ENCODE measurements around the gene COL18A1.

The COL18A1 gene

DNA sequence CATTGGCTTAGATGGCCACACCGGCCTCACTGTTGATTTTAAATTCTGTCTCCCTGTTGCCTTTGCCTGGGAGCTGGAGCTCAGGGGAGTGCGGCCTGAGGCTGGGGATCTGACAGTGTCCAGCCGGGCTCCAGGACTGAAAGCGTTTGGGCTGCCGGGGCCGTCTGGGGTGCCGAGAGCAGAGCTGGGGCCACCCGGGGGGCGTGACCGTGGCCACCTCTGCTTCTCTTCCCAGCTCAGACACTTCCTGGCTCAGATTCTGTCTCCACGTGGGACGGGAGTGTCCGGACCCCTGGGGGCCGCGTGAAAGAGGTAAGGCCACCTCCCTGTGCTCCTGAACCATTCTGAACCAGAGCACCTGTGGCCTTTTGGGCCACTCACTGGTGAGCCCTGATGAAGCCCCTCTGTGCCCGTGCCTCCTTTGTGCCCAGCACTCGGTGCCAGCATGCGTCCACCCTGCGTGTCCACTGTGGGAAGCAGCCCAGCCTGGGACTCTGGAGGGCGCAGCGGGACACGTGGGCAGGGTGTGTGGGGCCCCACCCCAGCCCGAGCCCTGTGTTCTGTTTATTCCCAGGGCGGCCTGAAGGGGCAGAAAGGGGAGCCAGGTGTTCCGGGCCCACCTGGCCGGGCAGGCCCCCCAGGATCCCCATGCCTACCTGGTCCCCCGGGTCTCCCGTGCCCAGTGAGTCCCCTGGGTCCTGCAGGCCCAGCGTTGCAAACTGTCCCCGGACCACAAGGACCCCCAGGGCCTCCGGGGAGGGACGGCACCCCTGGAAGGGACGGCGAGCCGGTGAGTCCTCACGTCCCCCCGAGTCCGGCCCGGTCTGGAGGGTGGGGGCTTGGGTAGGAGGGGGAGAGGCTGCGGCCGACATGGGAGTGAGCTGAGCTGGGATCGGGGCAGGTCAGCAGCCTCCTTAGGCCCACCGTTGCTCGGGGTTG is 72.5 kb downstream of the COL18A1 start:
- Histone ChIP-seq H3K4me3 (ENCODE audit: low read depth, low read length) (no peak overlapping the region), H3K27ac (ENCODE audit: low read depth, low read length) (no peak overlapping the region), H3K27me3 (ENCODE audit: control insufficient read depth, insufficient read depth, low read length) (no peaks in the 10 kb centered on the region), H3K9ac (ENCODE audit: low read depth, low read length) (no peak overlapping the region), H3K4me1 (ENCODE audit: control insufficient read depth, insufficient read depth, low read length) (no peaks in the 10 kb centered on the region), H3K36me3 (ENCODE audit: control insufficient read depth, insufficient read depth, low read length) (peaks cover 87% of the 10 kb centered on the region), H3K9me3 (ENCODE audit: control insufficient read depth, insufficient read depth, low read length) (no peaks in the 10 kb centered on the region)

DNA sequence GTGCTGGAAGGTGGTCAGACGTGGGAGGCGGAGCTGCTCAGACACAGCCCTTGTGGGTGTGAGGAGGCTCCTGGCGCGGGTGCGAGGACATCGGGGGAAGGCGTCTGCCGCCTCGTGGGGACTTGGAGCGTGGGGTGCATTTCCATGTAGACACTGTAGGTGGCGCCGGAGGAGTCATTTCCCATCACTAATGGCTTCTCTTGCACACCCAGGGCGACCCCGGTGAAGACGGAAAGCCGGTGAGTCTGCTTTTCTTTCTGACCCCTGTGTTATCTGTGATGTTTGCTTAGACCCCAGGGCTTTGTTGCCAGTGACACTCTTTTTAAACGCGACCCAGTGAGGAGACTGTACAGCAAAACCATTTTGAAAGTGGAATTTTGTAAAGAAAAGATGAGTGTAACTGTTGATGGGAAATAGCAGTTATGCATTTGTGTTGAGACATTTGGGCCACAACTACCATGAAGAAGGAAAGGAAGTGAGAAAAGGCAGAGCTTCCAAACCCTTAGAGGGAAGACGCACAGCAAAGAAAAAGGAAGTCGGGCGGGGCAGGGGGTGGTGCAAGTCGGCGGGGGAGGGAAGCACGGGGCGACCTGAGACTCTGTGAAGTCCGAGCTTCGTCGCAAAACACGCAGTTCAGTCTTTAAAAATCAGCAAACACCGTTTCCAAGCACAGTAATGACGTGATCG is 73.3 kb downstream of the COL18A1 start:
- Histone ChIP-seq H3K4me3 (ENCODE audit: low read depth, low read length) (no peak overlapping the region), H3K27me3 (ENCODE audit: control insufficient read depth, insufficient read depth, low read length) (no peaks in the 10 kb centered on the region), H3K27ac (ENCODE audit: low read depth, low read length) (no peak overlapping the region), H3K9me3 (ENCODE audit: control insufficient read depth, insufficient read depth, low read length) (no peaks in the 10 kb centered on the region), H3K36me3 (ENCODE audit: control insufficient read depth, insufficient read depth, low read length) (peaks cover 91% of the 10 kb centered on the region), H3K9ac (ENCODE audit: low read depth, low read length) (no peak overlapping the region), H3K4me1 (ENCODE audit: control insufficient read depth, insufficient read depth, low read length) (no peaks in the 10 kb centered on the region)

DNA sequence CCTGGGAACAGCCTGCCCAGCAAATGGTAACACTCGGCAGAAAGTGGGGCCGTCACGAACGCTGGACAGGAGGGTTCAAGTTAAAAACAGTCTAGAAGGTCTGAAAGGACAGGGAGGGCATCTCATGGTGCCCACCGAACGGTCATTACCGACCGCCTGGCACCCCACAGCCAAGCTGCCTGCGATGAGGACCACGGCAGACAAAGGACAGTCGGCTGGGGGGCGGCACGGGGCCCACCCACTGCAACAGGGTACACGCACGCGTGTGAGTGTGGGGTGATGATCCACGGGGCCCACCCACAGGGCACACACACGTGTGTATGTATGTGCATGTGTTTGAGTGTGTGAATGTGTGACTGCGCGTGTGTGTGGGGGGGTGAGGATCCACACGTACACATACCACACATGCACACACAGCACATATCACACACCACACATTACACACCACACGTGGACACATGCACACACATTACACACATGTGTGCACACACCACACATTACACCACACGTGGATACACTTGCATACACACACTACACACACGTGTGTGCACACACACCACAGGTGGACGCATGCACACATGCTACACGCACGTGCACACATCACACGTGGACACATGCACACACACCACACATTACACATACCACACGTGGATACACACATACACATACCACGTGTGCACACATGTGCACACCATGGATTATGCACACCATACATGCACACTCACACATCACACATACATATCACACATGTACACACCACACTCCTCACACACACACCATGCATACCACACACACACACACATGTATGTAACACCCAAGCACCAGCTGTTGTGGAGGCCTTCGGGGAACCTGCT is 74.1 kb downstream of the COL18A1 start:
- H3K4me3 ChIP-seq (ENCODE audit: low read depth, low read length): no peak overlapping the region
- H3K9me3 ChIP-seq (ENCODE audit: control insufficient read depth, insufficient read depth, low read length): no peaks in the 10 kb centered on the region
- peaks cover 95% of the 10 kb centered on the region for H3K36me3 ChIP-seq (ENCODE audit: control insufficient read depth, insufficient read depth, low read length)
- no peaks in the 10 kb centered on the region for H3K4me1 ChIP-seq (ENCODE audit: control insufficient read depth, insufficient read depth, low read length)
- H3K27me3 ChIP-seq (ENCODE audit: control insufficient read depth, insufficient read depth, low read length): no peaks in the 10 kb centered on the region
- no peak overlapping the region for H3K27ac ChIP-seq (ENCODE audit: low read depth, low read length)
- H3K9ac ChIP-seq (ENCODE audit: low read depth, low read length): no peak overlapping the region

DNA sequence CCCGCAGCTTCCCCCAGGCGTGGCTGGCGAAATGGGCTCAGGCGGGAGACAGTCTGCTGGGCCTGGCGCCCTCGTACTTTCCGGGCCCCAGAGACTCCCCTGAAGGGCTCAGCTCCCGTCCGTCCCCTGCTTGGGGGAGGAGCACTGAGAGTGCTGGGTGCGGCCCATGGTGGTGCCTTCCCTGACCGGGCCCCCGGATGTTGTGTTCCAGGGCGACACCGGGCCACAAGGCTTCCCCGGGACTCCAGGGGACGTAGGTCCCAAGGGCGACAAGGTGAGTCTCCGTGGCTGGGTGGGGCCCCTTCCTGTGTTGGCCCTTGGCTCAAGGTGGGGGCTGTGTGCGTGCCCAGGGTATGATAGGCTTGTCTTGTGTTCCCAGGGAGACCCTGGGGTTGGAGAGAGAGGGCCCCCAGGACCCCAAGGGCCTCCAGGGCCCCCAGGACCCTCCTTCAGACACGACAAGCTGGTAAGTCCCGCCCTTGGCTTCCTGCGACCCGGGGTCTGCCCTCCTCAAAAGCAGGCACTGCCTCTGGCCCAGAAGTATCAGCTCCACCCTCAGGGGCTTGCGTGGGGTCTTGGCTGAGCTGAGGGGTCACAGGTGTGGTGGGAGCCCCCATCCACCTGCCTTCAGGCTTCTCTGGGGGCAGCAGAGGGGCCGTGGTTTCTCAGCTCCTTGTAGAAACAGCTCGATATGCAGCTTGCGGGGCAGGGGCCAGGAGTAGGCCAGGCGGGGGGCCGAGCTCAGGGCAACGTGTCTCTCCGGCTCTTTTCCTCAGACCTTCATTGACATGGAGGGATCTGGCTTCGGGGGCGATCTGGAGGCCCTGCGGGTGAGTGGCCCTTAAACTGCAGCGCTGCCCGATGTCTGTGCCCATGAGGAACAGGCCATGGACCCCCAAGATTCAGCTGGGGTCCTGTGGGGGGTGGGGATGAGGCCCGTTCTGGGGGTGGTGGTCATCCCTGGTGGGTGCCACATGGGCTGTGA is 75.0 kb downstream of the COL18A1 start:
- H3K36me3 ChIP-seq (ENCODE audit: control insufficient read depth, insufficient read depth, low read length): peaks cover 94% of the 10 kb centered on the region

DNA sequence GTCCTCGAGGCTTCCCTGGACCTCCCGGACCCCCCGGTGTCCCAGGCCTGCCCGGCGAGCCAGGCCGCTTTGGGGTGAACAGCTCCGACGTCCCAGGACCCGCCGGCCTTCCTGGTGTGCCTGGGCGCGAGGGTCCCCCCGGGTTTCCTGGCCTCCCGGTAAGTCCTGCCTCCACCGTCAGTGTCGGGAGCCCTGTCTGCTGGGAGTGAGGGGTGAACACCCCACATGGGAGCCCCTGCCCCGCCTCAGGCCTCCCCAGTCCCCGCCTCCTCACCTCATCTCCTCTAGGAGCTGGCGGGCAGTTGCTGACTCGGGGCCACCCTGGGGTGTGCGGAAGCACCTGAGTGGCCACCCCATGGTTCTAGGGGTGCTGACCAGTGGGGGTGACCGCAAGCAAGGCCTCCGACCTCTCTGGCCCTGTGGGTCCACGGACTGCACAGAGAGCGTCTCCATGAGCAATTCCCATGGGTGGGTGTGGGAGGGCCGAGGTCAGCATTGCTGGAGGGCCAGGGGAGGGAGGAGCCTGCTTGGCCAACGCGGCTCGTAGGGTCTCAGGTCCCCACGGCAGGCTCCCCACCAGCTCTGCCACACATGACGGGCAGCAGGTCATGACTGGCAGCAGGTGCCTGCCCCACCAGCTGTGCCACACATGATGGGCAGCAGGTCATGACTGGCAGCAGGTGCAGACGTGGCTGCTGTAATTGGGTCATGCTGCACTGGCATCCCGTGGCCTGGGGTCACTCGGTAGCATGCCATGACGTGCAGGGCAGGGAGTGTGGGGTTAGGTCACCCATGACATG is 75.9 kb downstream of the COL18A1 start:
- Histone ChIP-seq H3K4me3 (ENCODE audit: low read depth, low read length) (no peak overlapping the region), H3K27ac (ENCODE audit: low read depth, low read length) (no peak overlapping the region), H3K27me3 (ENCODE audit: control insufficient read depth, insufficient read depth, low read length) (no peaks in the 10 kb centered on the region), H3K9ac (ENCODE audit: low read depth, low read length) (no peak overlapping the region), H3K9me3 (ENCODE audit: control insufficient read depth, insufficient read depth, low read length) (no peaks in the 10 kb centered on the region), H3K4me1 (ENCODE audit: control insufficient read depth, insufficient read depth, low read length) (no peaks in the 10 kb centered on the region), H3K36me3 (ENCODE audit: control insufficient read depth, insufficient read depth, low read length) (peaks cover 84% of the 10 kb centered on the region)

More for the DNA sequence above, 75.0 kb downstream of the COL18A1 start:
- Histone ChIP-seq H3K4me1 (ENCODE audit: control insufficient read depth, insufficient read depth, low read length) (no peaks in the 10 kb centered on the region), H3K9me3 (ENCODE audit: control insufficient read depth, insufficient read depth, low read length) (no peaks in the 10 kb centered on the region), H3K27ac (ENCODE audit: low read depth, low read length) (no peak overlapping the region), H3K9ac (ENCODE audit: low read depth, low read length) (no peak overlapping the region), H3K4me3 (ENCODE audit: low read depth, low read length) (no peak overlapping the region), H3K27me3 (ENCODE audit: control insufficient read depth, insufficient read depth, low read length) (no peaks in the 10 kb centered on the region)

DNA sequence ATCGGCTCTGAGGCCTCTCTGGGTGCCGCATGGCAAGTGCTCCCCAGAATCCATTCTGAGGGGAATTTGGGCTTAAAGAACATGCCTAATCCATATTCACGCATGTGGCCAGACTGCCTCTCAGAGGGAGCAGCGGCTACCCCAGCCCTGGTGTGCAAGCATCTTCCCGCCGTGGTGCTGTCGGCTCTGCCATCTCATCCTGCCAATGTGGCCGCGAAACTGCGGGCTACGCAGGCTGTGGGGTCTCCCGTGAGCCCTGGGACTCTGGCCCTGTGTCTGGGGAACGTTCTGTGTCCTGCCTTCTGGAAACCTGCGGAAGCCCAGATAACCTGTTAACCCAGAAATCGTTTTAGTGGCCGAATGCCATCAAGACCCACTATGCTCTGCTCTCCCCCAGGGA is 76.6 kb downstream of the COL18A1 start:
- H3K9me3 ChIP-seq (ENCODE audit: control insufficient read depth, insufficient read depth, low read length): no peaks in the 10 kb centered on the region
- no peaks in the 10 kb centered on the region for H3K4me1 ChIP-seq (ENCODE audit: control insufficient read depth, insufficient read depth, low read length)
- peaks cover 80% of the 10 kb centered on the region for H3K36me3 ChIP-seq (ENCODE audit: control insufficient read depth, insufficient read depth, low read length)
- no peaks in the 10 kb centered on the region for H3K27me3 ChIP-seq (ENCODE audit: control insufficient read depth, insufficient read depth, low read length)
- H3K9ac ChIP-seq (ENCODE audit: low read depth, low read length): no peak overlapping the region
- H3K27ac ChIP-seq (ENCODE audit: low read depth, low read length): no peak overlapping the region
- H3K4me3 ChIP-seq (ENCODE audit: low read depth, low read length): no peak overlapping the region

DNA sequence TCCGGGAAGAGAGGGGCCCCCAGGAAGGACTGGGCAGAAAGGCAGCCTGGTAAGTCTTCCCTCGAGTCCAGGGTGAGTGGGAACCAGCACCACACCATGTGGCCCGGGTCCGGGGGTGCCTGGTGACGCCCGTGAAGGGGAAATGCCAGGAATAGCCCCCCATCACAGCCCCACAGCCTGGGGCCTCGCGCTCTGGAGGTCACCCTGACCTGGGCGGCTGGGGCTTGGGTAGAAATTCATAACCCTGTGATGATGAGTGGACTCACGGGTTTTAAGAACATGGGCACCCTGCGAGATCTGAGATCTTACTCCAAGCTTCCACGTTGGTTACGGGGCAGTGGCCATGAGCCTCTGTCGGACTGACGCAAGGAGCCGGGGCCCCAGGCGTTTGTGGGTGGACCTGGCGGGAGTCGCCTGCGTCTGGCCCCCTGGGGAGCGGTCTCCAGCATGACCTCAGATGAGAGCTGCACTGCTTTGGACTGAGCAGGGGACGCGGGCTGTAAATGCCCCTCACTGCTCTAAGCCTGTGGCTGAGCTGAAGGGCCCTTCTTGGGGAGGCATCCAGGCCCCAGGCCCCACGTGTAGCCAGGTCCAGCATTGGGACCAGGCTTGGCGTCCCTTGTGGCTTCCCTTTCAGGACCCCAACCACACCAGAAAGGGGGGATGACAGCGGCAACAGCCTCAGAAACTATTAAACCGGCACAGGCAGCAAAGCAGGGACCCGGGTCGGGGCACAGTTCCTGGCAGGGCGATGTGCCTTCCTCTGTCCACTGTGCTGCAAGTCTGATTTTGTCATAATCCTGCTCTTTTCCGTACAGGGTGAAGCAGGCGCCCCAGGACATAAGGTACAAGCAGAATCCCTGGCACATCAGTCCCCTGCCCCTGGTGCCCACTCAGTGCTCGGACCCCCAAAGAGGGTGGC is 77.3 kb downstream of the COL18A1 start:
- Histone ChIP-seq H3K27ac (ENCODE audit: low read depth, low read length) (no peak overlapping the region), H3K27me3 (ENCODE audit: control insufficient read depth, insufficient read depth, low read length) (no peaks in the 10 kb centered on the region), H3K9ac (ENCODE audit: low read depth, low read length) (no peak overlapping the region), H3K4me1 (ENCODE audit: control insufficient read depth, insufficient read depth, low read length) (no peaks in the 10 kb centered on the region), H3K36me3 (ENCODE audit: control insufficient read depth, insufficient read depth, low read length) (peaks cover 81% of the 10 kb centered on the region), H3K4me3 (ENCODE audit: low read depth, low read length) (no peak overlapping the region), H3K9me3 (ENCODE audit: control insufficient read depth, insufficient read depth, low read length) (no peaks in the 10 kb centered on the region)

DNA sequence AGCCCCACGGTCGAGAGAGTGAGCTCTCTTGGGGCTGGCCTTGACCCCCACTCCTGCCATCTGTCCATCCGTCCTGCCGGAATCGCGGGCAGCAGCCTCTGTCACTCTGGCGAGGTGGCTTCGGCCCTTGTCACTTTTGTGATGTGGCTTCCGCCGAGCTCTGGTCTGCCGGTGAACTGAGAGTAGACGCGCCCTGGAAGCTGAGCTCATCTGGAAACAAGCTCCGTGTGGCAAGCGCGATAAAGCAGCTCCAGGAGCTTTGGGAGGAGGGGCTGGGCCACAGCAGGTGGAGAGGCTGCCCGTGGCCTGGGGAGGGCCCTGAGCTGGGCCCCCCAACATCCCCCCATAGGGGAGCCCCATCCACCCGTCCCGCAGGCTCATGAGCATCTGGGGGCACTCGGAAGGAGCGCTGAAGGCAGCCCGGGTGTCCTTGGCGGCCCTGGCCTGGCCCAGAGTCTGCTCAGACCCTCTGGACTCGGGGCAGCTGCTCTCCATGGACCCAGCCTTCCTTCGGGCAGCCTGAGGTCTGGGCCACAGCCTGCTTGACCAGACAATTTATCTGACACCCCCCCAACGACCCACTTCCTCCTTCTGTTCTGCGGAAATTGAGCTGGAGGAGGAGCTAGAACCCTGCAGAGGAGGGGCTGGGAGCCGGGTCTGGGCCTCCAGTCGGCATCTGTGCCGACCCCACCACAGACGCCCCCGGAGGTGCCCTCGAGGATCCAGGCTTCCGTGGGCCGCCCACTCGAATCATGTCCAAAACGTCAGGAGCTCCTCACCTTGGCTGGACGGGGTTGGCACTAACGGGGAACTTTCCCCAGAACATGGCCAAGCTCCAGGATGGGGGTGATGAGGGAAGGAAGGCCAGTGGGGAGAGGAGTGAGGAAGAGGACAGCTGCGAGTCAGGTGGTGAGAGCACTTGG is 78.2 kb downstream of the COL18A1 start:
- H3K4me3 ChIP-seq (ENCODE audit: low read depth, low read length): no peak overlapping the region
- peaks cover 1% of the 10 kb centered on the region; the same call in 1 of the 2 replicates for H3K4me1 ChIP-seq (ENCODE audit: control insufficient read depth, insufficient read depth, low read length)
- H3K9me3 ChIP-seq (ENCODE audit: control insufficient read depth, insufficient read depth, low read length): no peaks in the 10 kb centered on the region
- no peaks in the 10 kb centered on the region for H3K27me3 ChIP-seq (ENCODE audit: control insufficient read depth, insufficient read depth, low read length)
- no peak overlapping the region for H3K9ac ChIP-seq (ENCODE audit: low read depth, low read length)
- no peak overlapping the region for H3K27ac ChIP-seq (ENCODE audit: low read depth, low read length)
- H3K36me3 ChIP-seq (ENCODE audit: control insufficient read depth, insufficient read depth, low read length): peaks cover 83% of the 10 kb centered on the region
